ENCODE results near the gene KLF13. TPM values are rescaled to one million over a fixed set of nuclear protein-coding genes. Genes with fewer than 3 reads are reported as not detected.

KLF13 gene
- total RNA-seq, 3 donors from 2014 or later (not counting 1 experiment from before 2014, with no cell fraction given), result 277 to 328 (median 300) TPM

- Histone ChIP-seq H3K9me3 (ENCODE audit: control insufficient read depth, insufficient read depth, low read length) (no peaks in the 10 kb centered on the region), H3K36me3 (ENCODE audit: control insufficient read depth, insufficient read depth, low read length) (no peaks in the 10 kb centered on the region), H3K27ac (ENCODE audit: low read length) (no peak overlapping the region), H3K4me1 (ENCODE audit: control insufficient read depth, insufficient read depth, low read length) (peaks cover 20% of the 10 kb centered on the region), H3K27me3 (ENCODE audit: control insufficient read depth, insufficient read depth, low read length) (no peaks in the 10 kb centered on the region), H3K4me3 (ENCODE audit: low read length) (no peak overlapping the region)
- Mint-ChIP-seq H3K4me3 (no peak overlapping the region), H3K27me3 (ENCODE audit: low read depth in 2 of 2) (peaks cover 0 to 2% of the 10 kb centered on the region in 2 donors), H3K36me3 (no peaks in the 10 kb centered on the region), H3K4me1 (peaks cover 20 to 45% of the 10 kb centered on the region in 2 donors), H3K27ac (no peak overlapping the region), H3K9me3 (peaks cover 2% of the 10 kb centered on the region in 2 donors)
- ATAC-seq, result no peak
- intact Hi-C loops (cut with micrococcal nuclease), result no loop called here
- no peak for DNase-seq
- WGBS (ENCODE audit: insufficient coverage), result 93% methylated on average over 5 of the region's 5 CpGs
- TF ChIP-seq CTCF (IDR thresholded peaks at IDR 0.05), result no peak
Observed at GRCh38 chr15:31403606-31404005, 77.0 kb downstream of the KLF13 start.

DNA sequence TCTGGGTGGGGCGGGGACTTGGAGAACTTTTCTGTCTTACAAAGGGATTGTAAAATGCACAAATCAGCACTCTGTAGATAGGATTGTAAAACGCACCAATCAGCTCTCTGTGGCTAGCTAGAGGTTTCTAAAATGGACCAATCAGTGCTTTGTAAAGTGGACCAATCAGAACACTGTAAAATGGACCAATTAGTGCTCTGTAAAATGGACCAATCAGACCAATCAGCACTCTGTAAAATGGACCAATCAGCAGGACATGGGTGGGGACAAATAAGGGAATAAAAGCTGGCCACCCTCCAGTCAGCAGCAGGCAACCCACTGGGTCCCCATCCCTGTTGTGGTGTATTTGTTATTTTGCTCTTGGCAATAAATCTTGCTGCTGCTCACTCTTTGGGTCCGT, 77.7 kb downstream of the KLF13 start:
- no peak overlapping the region for H3K27ac Mint-ChIP-seq

GRCh38 chr15:31405200-31405920, 78.7 kb downstream of the KLF13 start:
- Mint-ChIP-seq H3K36me3 (no peaks in the 10 kb centered on the region), H3K27ac (no peak overlapping the region), H3K9me3 (peaks cover 8% of the 10 kb centered on the region in 2 donors), H3K4me1 (peaks cover 13 to 28% of the 10 kb centered on the region in 2 donors), H3K27me3 (ENCODE audit: low read depth in 2 of 2) (peaks cover 0 to 2% of the 10 kb centered on the region in 2 donors), H3K4me3 (no peak overlapping the region)
- Histone ChIP-seq H3K27ac (ENCODE audit: low read length) (peak overlapping the region; percentile 26), H3K36me3 (ENCODE audit: control insufficient read depth, insufficient read depth, low read length) (no peaks in the 10 kb centered on the region), H3K4me1 (ENCODE audit: control insufficient read depth, insufficient read depth, low read length) (peaks cover 9% of the 10 kb centered on the region), H3K4me3 (ENCODE audit: low read length) (no peak overlapping the region), H3K27me3 (ENCODE audit: control insufficient read depth, insufficient read depth, low read length) (no peaks in the 10 kb centered on the region), H3K9me3 (ENCODE audit: control insufficient read depth, insufficient read depth, low read length) (peaks cover 5% of the 10 kb centered on the region)
- DNase-seq (no peak), ATAC-seq (peak in 1 of 3 donors; percentile 29)
- no peak for TF ChIP-seq CTCF (IDR thresholded peaks at IDR 0.05)
- intact Hi-C loops (cut with micrococcal nuclease), result loop anchor here (5.0 kb wide), 1 partner anchor 478 kb away; no protein-coding TSS in a partner anchor
- 61% methylated on average over 12 of the region's 13 CpGs for WGBS (ENCODE audit: insufficient coverage)

More for the DNA sequence above, 77.7 kb downstream of the KLF13 start:
- no peak overlapping the region for H3K4me3 ChIP-seq (ENCODE audit: low read length)
- Mint-ChIP-seq H3K36me3 (no peaks in the 10 kb centered on the region), H3K4me3 (no peak overlapping the region), H3K4me1 (peaks cover 20 to 38% of the 10 kb centered on the region in 2 donors), H3K9me3 (peaks cover 6 to 7% of the 10 kb centered on the region in 2 donors), H3K27me3 (ENCODE audit: low read depth in 2 of 2) (peaks cover 0 to 2% of the 10 kb centered on the region in 2 donors)
- intact Hi-C loops (cut with micrococcal nuclease), result no loop called here
- DNase-seq (no peak), ATAC-seq (no peak)
- H3K27ac ChIP-seq (ENCODE audit: low read length), result no peak overlapping the region
- TF ChIP-seq CTCF (IDR thresholded peaks at IDR 0.05), result no peak
- H3K36me3 ChIP-seq (ENCODE audit: control insufficient read depth, insufficient read depth, low read length), result no peaks in the 10 kb centered on the region
- peaks cover 14% of the 10 kb centered on the region for H3K4me1 ChIP-seq (ENCODE audit: control insufficient read depth, insufficient read depth, low read length)
- H3K27me3 ChIP-seq (ENCODE audit: control insufficient read depth, insufficient read depth, low read length), result no peaks in the 10 kb centered on the region
- WGBS (ENCODE audit: insufficient coverage), result 98% methylated on average over 3 of the region's 3 CpGs
- H3K9me3 ChIP-seq (ENCODE audit: control insufficient read depth, insufficient read depth, low read length), result peaks cover 5% of the 10 kb centered on the region

Measured in natural killer cell (primary cell).